ENCODE data around the gene TBRG1. TPM values are rescaled to one million over a fixed set of nuclear protein-coding genes. Genes with fewer than 3 reads are reported as not detected.

TBRG1 gene
- polyA plus RNA-seq, 3 donors, result 23.0 to 41.9 (median 40.3) TPM

- no peak for DNase-seq
These were observed 14.5 kb upstream of the TBRG1 start for GRCh38 chr11:124608147-124608546.

- no peak for DNase-seq
These were observed 12.4 kb upstream of the TBRG1 start for GRCh38 chr11:124610295-124610694.

GRCh38 chr11:124611064-124611463 is 11.6 kb upstream of the TBRG1 start, which contains the start of gene PANX3:
Gene PANX3 (plus strand): TSS chr11:124611428. CDS start chr11:124611557, 129 bp downstream.
- no peak for DNase-seq

GRCh38 chr11:124612045-124612444 is 10.6 kb upstream of the TBRG1 start:
- DNase-seq, result no peak

- no peak for DNase-seq
These were observed 10.0 kb upstream of the TBRG1 start for GRCh38 chr11:124612567-124613246.

GRCh38 chr11:124618863-124619262 is 3.8 kb upstream of the TBRG1 start:
- DNase-seq, result no peak

- no peak for DNase-seq
These were observed 1.3 kb downstream of the TBRG1 start for GRCh38 chr11:124623861-124624525.

GRCh38 chr11:124625504-124626168 is 3.0 kb downstream of the TBRG1 start:
- DNase-seq, result no peak

GRCh38 chr11:124627546-124627945 is 4.9 kb downstream of the TBRG1 start:
- DNase-seq, result no peak

GRCh38 chr11:124629961-124630360 is 7.3 kb downstream of the TBRG1 start:
- DNase-seq, result no peak

- DNase-seq, result no peak
These were observed 10.7 kb downstream of the TBRG1 start for GRCh38 chr11:124633355-124633754.

GRCh38 chr11:124635932-124636331 is 13.3 kb downstream of the TBRG1 start:
- no peak for DNase-seq

GRCh38 chr11:124638500-124638899 is 15.8 kb downstream of the TBRG1 start:
- DNase-seq, result no peak

- no peak for DNase-seq
These were observed 16.5 kb downstream of the TBRG1 start for GRCh38 chr11:124639186-124639585.

GRCh38 chr11:124640666-124641065 is 18.0 kb downstream of the TBRG1 start:
- no peak for DNase-seq

GRCh38 chr11:124642628-124643027 is 20.0 kb downstream of the TBRG1 start:
- DNase-seq, result no peak

GRCh38 chr11:124643042-124643604 is 20.5 kb downstream of the TBRG1 start:
- no peak for DNase-seq

GRCh38 chr11:124643605-124644425 is 21.2 kb downstream of the TBRG1 start:
- DNase-seq, result no peak

- DNase-seq, result peak; percentile 68
These were observed 22.0 kb downstream of the TBRG1 start for GRCh38 chr11:124644426-124645280.

- DNase-seq, result no peak
These were observed 23.5 kb downstream of the TBRG1 start for GRCh38 chr11:124646148-124646547.

- no peak for DNase-seq
These were observed 25.9 kb downstream of the TBRG1 start for GRCh38 chr11:124648610-124649009.

All from renal pelvis (tissue), 4 donors.